ENCODE data around the gene CACNA2D3.

DNA sequence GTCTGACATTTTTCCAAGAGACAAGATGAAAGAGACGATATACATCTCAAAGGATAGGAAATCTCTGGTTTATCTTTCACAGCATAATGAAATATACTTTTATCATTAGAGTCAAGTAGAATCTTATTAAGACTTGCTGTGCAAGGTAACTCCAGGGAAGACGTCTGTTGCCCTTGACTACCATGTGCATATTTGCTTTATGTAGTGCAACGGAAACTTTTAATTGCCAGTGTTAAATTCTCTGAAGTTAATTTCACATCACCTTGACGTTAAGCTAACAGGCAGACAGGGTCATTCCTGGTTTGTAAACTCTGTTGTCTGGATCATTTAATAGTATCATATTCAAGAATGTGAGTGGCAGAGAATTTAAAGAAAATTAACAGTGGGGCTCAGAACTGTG lies 722.7 kb downstream of the CACNA2D3 start:
- no peak for TF ChIP-seq POLR2AphosphoS5 (IDR thresholded peaks at IDR 0.05; ENCODE audit: low read depth, low read length)
- TF ChIP-seq TAF1 (IDR thresholded peaks at IDR 0.05; ENCODE audit: borderline replicate concordance, insufficient read depth, low read length): no peak
- TF ChIP-seq REST (IDR thresholded peaks at IDR 0.05; ENCODE audit: insufficient read depth in 1 of 2, low read depth in 2 of 2, low read length in 2 of 2): no peak
- no peak for TF ChIP-seq FOXP2 (optimal IDR thresholded peaks at IDR 0.05; ENCODE audit: borderline replicate concordance, extremely low read depth, extremely low read length, insufficient read depth)
